Measurements from ENCODE around the gene PLCB1. TPM values are rescaled to one million over a fixed set of nuclear protein-coding genes. Genes with fewer than 3 reads are reported as not detected.

PLCB1 gene
- total RNA-seq, 1 experiment from 2014 or later = 3.5 TPM

DNA sequence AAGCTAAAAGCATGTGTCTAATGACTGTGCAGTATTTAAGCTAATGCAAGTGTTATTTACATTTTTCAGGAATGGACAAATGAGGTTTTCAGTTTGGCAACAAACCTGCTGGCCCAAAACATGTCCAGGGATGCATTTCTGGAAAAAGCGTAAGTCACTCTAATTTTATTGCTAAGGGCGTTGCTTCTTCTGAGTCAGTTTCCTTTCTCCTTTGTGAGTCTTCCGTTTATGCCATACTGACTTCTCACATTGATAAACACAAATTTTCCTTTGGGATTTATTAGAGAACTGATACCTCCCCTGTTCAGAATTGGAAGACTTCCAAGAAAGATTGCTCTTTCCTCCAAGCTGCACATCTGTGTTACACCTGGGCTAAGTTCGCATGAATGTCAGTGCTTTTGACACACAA is 514.0 kb downstream of the PLCB1 start:
- no peak for DNase-seq (ENCODE audit: low spot score)

DNA sequence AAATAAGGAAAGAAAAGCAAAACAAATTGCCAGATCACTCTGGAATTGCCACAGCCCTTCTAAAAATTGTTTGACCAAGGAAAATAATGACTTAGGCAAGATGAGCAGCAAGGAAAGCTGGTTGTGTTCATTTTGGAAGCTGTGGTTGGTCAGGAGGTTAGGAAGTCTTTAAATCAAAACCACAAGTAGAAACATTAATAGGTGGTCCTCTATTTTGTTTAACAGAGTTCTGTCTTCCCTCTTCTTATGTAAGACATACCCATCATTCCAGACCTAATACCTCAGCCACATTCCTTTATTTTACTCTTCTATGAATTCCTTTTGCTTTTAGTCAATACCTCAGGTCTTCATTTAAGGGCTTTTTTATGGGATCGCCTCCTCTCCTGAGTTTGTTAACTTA is 514.6 kb downstream of the PLCB1 start:
- DNase-seq (ENCODE audit: low spot score) = no peak

DNA sequence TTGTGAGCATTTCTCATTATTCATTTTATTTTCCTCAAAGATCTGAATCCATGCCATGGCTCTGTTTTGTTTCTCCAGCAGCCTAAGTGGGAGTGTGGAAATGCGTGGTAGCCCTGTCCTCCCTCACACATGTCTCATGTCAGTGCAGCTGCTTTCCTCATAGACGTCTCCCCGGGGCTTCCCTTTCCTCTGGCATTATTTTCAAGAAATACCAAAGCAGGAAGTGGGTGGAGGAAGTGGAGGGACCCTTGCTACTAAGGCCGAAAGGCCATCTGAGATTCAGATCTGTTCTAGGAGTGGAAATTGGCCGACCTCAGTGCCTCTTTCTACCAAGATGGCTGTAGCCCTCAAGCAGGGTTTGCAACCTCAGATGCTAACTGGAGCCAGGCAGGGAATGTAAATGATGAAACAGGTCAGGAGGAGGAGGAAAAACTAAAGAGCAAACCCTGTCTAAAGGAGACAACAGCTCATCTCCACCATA is 515.9 kb downstream of the PLCB1 start:
- DNase-seq (ENCODE audit: low spot score) = no peak

DNA sequence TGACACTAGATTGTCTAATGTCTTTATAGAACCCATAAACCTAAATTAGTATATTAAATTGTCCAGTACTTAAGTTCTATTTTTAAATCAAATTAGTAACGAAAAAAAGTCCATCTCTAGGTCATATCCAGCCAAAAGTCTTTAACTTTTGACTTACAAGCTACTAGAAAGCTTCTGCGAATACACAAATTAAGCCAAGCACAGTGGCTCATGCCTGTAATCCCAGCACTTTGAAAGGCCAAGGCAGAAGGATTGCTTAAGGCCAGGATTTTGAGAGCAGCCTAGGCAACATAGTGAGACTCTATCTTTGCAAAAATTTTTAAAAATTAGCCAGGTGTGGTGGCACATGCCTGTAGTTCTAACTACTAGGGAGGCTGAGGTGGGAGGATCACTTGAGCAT is 516.4 kb downstream of the PLCB1 start:
- DNase-seq (ENCODE audit: low spot score) = no peak

DNA sequence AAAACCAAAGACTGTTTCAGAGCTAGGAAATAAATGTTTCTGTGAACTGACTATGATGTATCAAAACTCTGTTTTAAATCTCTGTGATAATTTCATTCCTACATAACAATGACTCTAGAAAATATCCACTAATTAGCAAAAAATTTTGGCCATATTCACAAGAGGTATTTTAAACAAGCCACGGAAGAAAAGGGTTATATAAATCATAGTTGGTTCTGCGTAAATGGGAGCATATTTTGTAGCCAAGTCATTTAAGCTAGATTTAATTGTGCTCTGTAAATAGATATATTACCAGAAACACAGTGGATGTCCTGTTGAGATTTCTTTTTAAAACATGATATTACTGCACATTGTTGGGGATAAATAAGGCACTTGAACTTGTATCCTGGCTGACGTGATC is 520.3 kb downstream of the PLCB1 start:
- DNase-seq (ENCODE audit: low spot score) = no peak

DNA sequence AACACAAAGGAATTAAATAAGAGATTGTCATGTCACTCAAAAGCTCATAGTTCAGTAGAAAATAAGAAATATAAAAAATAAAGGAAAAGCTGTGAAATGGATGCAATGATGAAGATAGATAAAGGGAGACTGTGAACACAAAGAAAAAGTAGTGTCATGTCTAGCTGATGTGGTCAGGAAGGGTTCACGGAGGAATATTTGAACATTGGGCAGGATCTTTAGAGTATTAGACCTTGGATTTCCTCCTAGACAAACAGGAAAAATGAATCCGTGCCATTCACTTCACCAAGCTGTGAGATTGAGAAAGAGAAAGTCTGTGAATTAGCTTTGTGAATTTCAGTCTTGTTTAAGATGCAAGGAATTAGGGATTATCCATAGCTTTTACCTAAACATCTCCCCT is 522.4 kb downstream of the PLCB1 start:
- no peak for DNase-seq (ENCODE audit: low spot score)

DNA sequence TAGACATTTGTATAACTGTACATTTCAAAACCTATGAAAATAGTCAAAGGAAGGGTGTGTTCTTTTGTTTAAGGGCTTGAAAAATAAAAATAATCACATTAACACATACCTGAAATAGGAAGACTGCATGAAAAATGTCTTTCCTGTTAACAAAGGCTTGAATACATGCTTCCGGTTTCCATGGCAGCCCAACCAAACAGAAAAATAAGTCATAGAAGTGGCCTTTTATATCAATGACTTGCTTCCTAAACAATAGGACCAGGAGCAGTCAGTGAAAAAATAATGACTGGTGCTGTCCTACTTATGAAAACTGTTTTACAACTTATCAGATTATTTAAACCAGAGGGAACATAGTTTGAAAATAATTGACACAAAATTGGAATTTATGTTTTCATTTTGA is 524.3 kb downstream of the PLCB1 start:
- DNase-seq (ENCODE audit: low spot score) = no peak

DNA sequence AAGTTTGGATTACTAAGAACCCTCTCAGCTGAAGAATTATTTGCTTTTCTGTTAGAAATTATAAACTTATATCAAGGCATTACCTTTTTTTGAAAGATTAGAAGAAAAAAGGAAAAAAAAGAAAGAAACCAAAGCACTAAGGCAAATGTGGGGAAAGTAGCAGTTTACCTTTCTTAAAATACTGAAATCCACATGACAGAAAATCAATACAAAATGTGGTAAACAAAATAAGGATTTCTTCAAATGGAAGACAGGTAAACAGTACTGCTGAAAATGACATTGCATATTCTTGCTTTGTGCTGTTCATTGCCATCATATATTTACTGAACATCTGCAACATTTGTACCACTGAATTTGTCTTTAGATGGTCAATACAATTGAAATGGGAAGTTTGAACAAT is 525.6 kb downstream of the PLCB1 start:
- no peak for DNase-seq (ENCODE audit: low spot score)

DNA sequence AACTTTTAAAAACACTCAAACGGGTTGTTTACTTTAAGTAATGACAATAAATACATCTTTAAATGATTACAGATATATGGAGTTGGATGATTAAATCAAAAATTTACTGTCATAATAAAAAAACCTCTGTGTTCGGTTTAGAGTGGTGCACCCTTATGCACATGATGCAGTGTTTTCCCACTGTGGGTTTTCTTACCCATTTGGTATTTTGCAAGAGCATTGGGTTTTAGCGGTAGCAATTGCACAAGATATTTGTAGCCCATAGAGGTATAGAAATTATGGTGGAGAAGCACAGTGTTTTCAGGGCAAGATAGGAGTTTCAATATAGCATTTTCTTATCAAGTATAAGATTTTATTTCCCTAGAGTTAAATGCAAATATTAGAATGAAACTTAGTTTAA is 526.0 kb downstream of the PLCB1 start:
- DNase-seq (ENCODE audit: low spot score) = no peak

DNA sequence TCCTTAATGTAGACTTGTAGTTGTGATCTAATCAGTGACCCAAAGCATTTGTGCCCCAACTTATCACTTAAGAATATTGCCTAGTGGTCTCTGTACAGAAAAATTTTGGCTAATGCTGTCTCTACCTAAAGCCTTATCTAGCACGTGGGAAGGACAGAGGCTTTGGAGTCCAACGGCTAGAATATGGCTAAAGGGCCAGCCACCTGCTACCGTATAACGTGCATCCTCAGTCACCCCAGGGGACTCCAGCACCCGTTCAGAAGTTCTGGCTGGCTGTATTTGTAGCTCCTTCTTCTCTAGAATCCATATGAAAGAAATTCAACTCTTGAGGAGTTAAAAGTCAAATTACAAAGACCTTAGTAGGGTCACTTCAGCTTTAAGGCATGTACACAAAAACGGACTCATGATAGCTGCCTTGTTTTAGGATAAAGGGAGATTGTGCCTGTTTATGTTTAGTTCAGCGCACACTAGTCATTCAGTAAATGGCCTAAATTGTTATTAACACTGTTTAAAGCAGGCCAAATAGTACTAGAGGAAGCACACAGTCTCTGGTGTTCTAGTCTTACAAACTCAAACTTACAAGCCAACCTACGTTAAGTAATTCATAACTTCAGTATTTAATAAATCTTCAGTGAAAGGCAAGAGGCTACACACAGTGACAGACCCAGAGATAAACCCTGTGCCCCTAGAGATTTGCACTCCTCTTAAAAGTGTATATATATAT is 529.3 kb downstream of the PLCB1 start:
- DNase-seq (ENCODE audit: low spot score) = no peak

DNA sequence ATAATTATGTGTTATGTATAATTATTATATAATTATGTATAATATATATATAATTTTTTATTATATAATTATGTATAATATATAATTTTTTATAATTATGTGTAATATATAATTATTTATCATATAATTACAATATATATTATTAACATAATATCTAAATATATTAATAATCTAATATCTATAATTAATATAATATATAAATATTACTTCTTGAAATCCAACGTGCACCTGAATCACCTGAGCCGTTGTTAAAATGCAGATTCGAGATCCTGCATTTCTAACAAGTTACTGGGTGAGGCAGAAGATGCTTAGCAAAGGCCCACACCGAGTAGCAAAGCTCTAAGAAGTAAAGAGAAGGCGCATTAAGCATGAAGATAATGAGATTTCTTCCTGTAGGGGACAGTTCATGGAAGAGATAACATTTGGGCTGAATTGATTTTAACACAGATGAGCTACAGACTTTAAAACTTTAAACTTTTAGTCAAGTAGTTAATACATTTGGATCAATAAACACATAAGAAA is 530.4 kb downstream of the PLCB1 start:
- DNase-seq (ENCODE audit: low spot score) = no peak

DNA sequence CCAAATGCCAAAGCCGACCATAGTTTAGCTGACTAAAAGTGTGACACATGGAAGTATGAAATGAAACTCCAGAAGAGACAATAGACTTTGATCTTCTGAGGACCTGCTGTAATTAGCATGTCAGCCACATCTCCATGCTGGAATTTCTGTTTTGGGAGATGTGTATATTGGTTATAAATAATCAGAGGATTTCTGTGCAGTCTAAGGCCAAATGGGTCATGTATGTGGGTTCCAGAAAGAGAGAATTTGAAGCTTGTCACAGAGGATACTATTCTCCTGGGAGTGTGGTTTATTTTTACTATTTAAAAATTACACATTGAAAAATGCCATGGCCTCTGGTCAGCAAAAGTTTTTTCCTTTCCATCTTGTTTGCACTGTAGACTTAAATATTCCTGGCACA is 531.4 kb downstream of the PLCB1 start:
- DNase-seq (ENCODE audit: low spot score) = no peak

DNA sequence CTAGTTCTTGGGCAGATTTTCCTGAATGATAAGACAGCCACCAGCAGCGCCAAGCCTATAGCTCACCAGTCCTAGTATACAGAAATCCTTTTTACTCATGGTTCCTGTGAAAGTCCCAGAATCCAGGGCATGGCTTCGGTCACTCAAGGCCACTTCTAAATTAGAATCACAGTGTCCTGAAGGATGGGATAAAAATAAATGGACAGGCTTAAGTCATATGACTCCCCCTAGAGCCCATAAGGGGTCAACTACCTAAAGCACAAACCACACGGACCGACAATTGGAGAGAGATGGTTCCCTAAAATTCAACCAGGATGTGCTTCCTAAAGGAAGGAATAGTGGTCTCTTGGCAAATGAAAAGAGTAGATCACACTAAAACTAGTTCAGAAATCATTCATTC is 532.7 kb downstream of the PLCB1 start:
- no peak for DNase-seq (ENCODE audit: low spot score)

DNA sequence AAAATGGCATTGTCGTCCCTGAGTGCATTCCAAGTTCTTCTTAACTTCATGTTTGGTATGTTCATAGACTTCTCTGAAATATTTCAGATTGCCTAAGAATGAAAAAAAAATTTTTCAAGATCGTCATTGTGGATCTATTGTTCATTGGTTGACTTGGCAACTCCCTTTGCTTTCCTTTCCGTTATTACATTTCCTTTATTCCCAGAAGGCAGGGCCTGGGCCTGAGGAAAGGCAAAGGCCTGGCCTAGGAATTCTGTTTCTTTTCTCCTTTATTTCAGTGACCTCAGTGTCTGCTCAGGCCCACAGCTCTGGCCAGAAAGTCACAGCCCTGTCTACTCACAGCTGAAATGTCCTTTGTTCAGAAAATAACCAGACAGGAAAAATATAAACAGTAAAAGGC is 535.2 kb downstream of the PLCB1 start:
- DNase-seq (ENCODE audit: low spot score) = no peak

DNA sequence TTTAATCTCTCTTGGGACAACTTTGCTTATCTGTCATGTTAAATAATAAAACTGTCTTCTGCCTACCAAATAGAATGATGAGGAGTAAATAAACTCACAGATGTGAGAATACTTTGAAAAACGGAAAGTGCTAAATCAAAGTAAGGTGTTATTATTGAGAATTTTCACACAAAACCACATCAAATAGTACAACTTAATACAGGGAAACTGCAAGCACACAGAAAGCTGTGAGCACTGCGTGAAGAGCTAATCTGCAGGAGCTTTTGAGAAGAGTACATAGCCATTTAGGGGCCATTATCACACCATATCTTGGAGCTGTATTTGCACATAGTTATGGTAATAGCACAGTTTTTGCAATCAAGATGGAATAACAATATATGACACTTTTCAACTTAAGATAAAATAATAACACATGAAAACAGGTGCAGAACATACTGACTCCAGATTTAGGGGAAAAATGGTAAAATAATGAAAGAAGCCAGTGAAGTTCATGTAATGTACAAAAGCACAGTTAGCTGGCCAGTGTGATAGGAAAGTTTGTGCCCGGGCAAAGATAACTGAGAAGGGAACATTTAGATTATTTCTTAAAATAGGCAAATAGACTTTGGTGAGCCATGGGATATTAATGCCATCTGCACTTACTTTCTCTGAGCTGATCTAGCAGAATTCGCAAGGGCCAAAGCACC is 538.3 kb downstream of the PLCB1 start:
- DNase-seq (ENCODE audit: low spot score) = no peak

DNA sequence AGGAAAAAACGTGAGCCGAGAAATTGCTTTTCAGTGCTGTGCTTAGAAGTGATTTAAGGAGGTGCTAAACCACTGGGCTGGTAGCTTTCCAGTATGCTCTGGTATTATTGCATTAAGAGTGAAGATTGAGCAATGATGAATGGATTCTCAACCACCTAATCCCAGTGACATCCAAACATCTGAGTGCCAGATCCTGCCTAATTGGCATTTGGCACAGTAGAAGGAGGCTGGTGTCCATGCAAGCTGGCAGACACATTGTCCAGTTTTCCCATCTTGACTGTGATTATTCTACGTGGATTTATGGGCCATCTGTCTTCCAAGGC is 538.8 kb downstream of the PLCB1 start:
- no peak for DNase-seq (ENCODE audit: low spot score)

DNA sequence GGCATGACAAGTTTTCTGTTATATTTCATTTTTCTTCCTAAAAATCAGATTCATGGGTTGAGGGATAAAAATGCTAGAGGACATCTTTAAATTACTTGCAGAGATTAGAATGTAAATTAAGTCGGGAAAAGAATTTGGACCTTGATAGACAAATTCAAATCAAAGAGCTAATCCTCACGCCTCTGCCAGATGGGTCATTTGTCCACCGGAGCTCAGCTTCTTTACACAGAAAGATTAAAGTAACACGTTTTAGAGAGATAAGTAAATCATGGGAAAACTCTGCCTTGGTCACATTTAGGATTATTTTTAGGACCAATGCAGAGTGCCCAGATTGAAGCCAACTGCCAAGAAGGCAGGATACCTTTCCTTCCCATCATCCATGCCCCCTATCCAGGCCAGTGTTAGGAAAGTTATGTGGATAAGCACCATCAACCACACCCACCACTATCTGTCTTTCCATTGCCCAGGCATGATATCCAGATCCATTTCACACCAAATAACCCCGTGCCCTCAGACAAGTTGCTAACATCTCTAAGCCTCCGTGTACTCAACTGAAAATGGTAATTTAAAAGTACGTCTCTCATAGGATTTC is 539.4 kb downstream of the PLCB1 start:
- DNase-seq (ENCODE audit: low spot score) = no peak

DNA sequence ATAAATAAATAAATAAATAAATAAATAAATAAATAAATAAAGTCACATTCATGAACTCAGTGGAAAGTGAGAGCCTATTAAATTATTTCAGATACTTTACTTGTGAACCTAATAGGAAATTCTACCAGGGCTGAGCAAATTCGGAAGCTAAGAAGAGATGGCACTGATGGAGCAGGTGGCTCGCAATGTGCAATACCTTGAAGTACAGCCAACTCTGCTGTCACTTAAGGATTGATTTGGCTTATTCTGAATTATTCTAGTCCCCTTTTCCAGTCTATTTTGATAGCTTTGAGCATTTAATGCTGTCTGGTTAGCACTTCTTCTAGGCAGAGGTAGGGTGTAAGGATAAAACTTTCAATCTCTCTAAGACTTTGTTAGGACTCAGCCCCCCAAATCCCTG is 541.0 kb downstream of the PLCB1 start:
- no peak for DNase-seq (ENCODE audit: low spot score)

DNA sequence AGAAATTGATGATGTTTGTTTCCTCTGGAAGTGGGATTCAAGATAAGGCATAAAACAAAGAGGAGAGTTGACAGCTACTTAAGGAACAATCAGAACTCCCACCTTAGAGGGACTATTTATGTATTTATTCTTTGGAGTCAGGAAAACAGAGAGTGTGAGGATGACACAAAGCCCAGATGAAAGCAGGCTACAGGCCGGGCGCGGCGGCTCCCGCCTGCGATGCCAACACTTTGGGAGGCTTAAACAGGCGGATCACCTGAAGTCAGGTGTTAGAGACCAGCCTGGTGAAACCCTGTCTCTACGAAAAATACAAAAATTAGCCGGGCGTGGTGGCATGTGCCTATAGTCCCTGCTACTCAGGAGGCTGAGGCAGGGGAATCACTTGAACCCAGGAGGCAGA is 543.8 kb downstream of the PLCB1 start:
- DNase-seq (ENCODE audit: low spot score) = no peak

DNA sequence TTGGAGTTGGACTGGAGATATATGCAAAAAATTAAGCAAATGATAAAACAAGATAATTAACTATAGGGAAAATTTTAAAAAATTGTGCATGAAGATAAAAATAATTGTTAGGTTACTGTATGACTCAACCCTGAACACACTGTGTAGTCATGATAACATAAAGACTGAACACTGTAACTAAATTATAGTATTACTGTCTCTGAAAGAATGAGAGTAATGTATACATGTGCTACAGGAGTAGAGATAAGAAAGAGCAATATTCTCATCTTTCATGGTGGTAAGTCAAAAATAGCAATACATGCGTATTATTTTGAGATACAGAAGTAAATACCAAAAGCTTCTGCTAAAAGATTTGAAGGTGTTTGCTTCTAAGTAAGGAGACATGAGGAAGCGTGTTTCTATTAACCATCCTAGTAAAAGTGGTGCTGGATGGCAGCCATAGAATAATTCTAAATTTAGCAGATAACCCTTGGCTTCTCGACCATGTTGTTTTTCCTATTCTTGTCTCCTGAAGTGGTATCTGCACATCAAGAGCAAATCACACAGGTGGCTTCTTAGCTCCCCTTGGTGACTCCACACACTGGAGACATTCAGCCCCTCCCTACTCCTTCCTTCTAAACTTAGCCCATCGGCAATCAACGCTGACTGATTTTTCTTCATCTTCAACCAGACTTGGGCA is 546.2 kb downstream of the PLCB1 start:
- DNase-seq (ENCODE audit: low spot score) = no peak

DNA sequence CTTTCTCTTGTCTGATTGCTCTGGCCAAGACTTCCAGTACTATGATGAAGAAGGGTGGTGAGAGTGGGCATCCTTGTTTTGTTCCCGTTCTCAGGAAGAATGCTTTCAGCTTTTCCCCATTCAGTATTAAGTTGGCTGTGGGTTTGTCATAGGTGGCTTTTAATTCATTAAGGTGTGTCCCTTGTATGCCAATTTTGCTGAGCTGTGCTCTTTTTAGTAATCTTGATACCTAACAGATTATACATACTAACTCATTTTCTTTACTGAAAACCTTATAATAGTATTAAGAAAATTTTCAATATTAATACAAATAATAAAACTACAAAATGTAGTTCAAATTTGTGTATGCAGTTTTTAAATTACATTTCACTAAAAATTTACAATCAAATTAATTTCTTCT is 557.3 kb downstream of the PLCB1 start:
- no peak for DNase-seq (ENCODE audit: low spot score)

DNA sequence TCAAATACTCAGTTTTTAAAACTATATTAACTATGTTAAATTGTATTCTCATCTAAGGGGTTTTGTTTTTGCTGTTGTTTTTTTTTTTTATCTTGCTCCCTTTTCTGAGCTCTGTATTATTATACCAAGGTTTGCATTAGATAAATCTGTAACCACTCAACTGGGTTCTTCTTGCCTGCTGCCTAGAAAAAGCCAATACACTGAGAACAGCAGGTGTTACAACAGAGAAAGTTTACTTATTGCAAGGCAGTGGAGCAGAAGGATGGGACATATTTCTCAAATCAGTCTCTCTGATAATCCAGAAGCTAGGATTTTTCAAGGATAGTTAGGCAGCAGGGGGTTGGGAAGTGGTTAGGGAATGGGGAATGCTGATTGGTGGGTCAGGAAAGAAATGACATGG is 558.0 kb downstream of the PLCB1 start:
- DNase-seq (ENCODE audit: low spot score) = no peak

Measured in HT-29 (cell line).